Activated CD4-positive, alpha-beta T cell treated with anti-CD3 and anti-CD28 coated beads, Interleukin-10, Interleukin-2, amounts not matched to agents 100 ng/mL and 50 ng/mL, durations not matched to agents 16 hours and 8 hours (primary cell): Measurements from ENCODE around the gene RSAD2.

Experiments
- DNase-seq: peaks from one replicate; pipeline ENCODE4 v3.0.0-alpha.2; 2020

RSAD2 gene

GRCh38 chr2:6908291-6908690, 30.7 kb downstream of the RSAD2 start:
- peak; percentile 53 for DNase-seq

- peak; percentile 88 for DNase-seq
Measured at GRCh38 chr2:6909431-6910385, 32.1 kb downstream of the RSAD2 start.

- no peak for DNase-seq
Measured at GRCh38 chr2:6911721-6912120, 34.1 kb downstream of the RSAD2 start.

- peak; percentile 66 for DNase-seq
Measured at GRCh38 chr2:6913415-6914157, 36.0 kb downstream of the RSAD2 start.

- DNase-seq = peak; percentile 55
Measured at GRCh38 chr2:6914828-6915227, 37.3 kb downstream of the RSAD2 start.

GRCh38 chr2:6915399-6915798, 37.8 kb downstream of the RSAD2 start:
- no peak for DNase-seq

- no peak for DNase-seq
Measured at GRCh38 chr2:6916224-6916623, 38.6 kb downstream of the RSAD2 start.

GRCh38 chr2:6916736-6917070, 39.1 kb downstream of the RSAD2 start:
- no peak for DNase-seq

- DNase-seq = peak; percentile 76
Measured at GRCh38 chr2:6917071-6917760, 39.6 kb downstream of the RSAD2 start, which contains the start of gene RNF144A. Gene RNF144A (plus strand): TSS chr2:6917412. CDS start chr2:6996927, 79,515 bp downstream.

GRCh38 chr2:6917761-6918421, 40.3 kb downstream of the RSAD2 start:
- DNase-seq = peak; percentile 31

- no peak for DNase-seq
Measured at GRCh38 chr2:6919901-6920742, 42.5 kb downstream of the RSAD2 start.

GRCh38 chr2:6920743-6921064, 43.1 kb downstream of the RSAD2 start:
- no peak for DNase-seq

- no peak for DNase-seq
Measured at GRCh38 chr2:6921321-6921922, 43.8 kb downstream of the RSAD2 start.

GRCh38 chr2:6922201-6922656, 44.7 kb downstream of the RSAD2 start:
- DNase-seq = no peak

GRCh38 chr2:6923319-6923718, 45.7 kb downstream of the RSAD2 start:
- no peak for DNase-seq

GRCh38 chr2:6924101-6924923, 46.7 kb downstream of the RSAD2 start:
- DNase-seq = no peak

- DNase-seq = no peak
Measured at GRCh38 chr2:6924924-6925409, 47.4 kb downstream of the RSAD2 start.

- no peak for DNase-seq
Measured at GRCh38 chr2:6926071-6926732, 48.6 kb downstream of the RSAD2 start.

GRCh38 chr2:6927186-6927585, 49.6 kb downstream of the RSAD2 start:
- DNase-seq = no peak

GRCh38 chr2:6927753-6928152, 50.2 kb downstream of the RSAD2 start:
- DNase-seq = no peak
